SKM-1 treated with dmso at 0.1 percent for 144 hours (cell line): ENCODE measurements around the gene MEP1B.
"Not testable (repeated sequence)": the region's sequence is repeated elsewhere in the genome, so short reads cannot be mapped to it uniquely, and the experiment has no call there.

Source experiments
- DNase-seq: peaks from one replicate; lab custom pipeline; 2025; ENCODE audit not compliant: unreplicated experiment; lab: John Stamatoyannopoulos, UW

Gene MEP1B

GRCh38 chr18:32189790-32190189, at the start of gene MEP1B:
TSS of gene MEP1B (plus strand) at chr18:32190039. CDS start at chr18:32190071, 32 bp downstream.
- DNase-seq = no peak

- DNase-seq = no peak
These were observed 41.5 kb upstream of the MEP1B start for GRCh38 chr18:32148185-32148870.

GRCh38 chr18:32152705-32153448, 37.0 kb upstream of the MEP1B start:
- DNase-seq = no peak

- DNase-seq = peak; percentile 16
These were observed 33.0 kb upstream of the MEP1B start for GRCh38 chr18:32156855-32157254.

- DNase-seq = no peak
These were observed 32.3 kb upstream of the MEP1B start for GRCh38 chr18:32157580-32157979.

- peak; percentile 80 for DNase-seq
These were observed 31.7 kb upstream of the MEP1B start for GRCh38 chr18:32158108-32158624.

GRCh38 chr18:32158631-32159030, 31.2 kb upstream of the MEP1B start:
- not testable (repeated sequence) for DNase-seq

GRCh38 chr18:32160547-32160946, 29.3 kb upstream of the MEP1B start:
- no peak for DNase-seq

GRCh38 chr18:32167980-32168730, 21.7 kb upstream of the MEP1B start:
- no peak for DNase-seq

GRCh38 chr18:32173654-32174053, 16.2 kb upstream of the MEP1B start:
- no peak for DNase-seq

GRCh38 chr18:32174719-32175118, 15.1 kb upstream of the MEP1B start:
- DNase-seq = no peak

GRCh38 chr18:32175265-32175664, 14.6 kb upstream of the MEP1B start:
- no peak for DNase-seq

- DNase-seq = not testable (repeated sequence)
These were observed 13.1 kb upstream of the MEP1B start for GRCh38 chr18:32176745-32177144.

GRCh38 chr18:32177530-32177929, 12.3 kb upstream of the MEP1B start:
- DNase-seq = no peak

- no peak for DNase-seq
These were observed 6.3 kb upstream of the MEP1B start for GRCh38 chr18:32183503-32183902.

- no peak for DNase-seq
These were observed 370 bp downstream of the MEP1B start for GRCh38 chr18:32190209-32190608.

GRCh38 chr18:32195881-32196815, 6.3 kb downstream of the MEP1B start:
- no peak for DNase-seq

- no peak for DNase-seq
These were observed 10.9 kb downstream of the MEP1B start for GRCh38 chr18:32200766-32201165.

GRCh38 chr18:32201948-32202672, 12.3 kb downstream of the MEP1B start:
- DNase-seq = no peak

- no peak for DNase-seq
These were observed 18.2 kb downstream of the MEP1B start for GRCh38 chr18:32208023-32208422.
